GM23248 (cell line): ENCODE measurements around the gene ACP5.

Experiments used
- EZH2 ChIP-seq: fragments of 200-600 bp; sonication (generic); IDR thresholded peaks from 2 replicates; pipeline ENCODE4 v1.6.1; 2018; ENCODE audit warnings: antibody characterized with exemption, mild to moderate bottlenecking; ENCODE audit not compliant: insufficient read depth, poor library complexity, severe bottlenecking
- EZH2phosphoT487 ChIP-seq: fragments of 200-600 bp; sonication (generic); IDR thresholded peaks from 2 replicates; pipeline ENCODE4 v1.6.1; 2018; ENCODE audit warnings: antibody characterized with exemption, moderate library complexity, mild to moderate bottlenecking, low read depth; ENCODE audit not compliant: insufficient read depth

GRCh38 chr19:11578258-11579142, 1.1 kb upstream of the ACP5 start:
- no peak for TF ChIP-seq EZH2
- no peak for TF ChIP-seq EZH2phosphoT487
